Muscle layer of colon (tissue), 2 donors: Measurements from ENCODE around the gene TIAM2.

ENCODE experiments used
- H3K27ac ChIP-seq: one replicate; pipeline ENCODE4 v1.7.0; 2013; ENCODE audit warnings: low read depth, mild to moderate bottlenecking, low read length, moderate library complexity
- H3K27me3 ChIP-seq, 2 donors: one replicate each; pipeline ENCODE4 v1.7.0; 2013; ENCODE audit warnings: low read length in 2 of 2, mild to moderate bottlenecking in 2 of 2; ENCODE audit not compliant: insufficient read depth in 2 of 2, control insufficient read depth in 1 of 2
- H3K36me3 ChIP-seq: one replicate; pipeline ENCODE4 v1.7.0; 2013; ENCODE audit warnings: mild to moderate bottlenecking, low read length; ENCODE audit not compliant: insufficient read depth
- H3K4me1 ChIP-seq: one replicate; pipeline ENCODE4 v1.7.0; 2013; ENCODE audit warnings: mild to moderate bottlenecking, low read length; ENCODE audit not compliant: insufficient read depth
- H3K4me3 ChIP-seq, 2 donors: one replicate each; pipeline ENCODE4 v1.7.0; 2013; ENCODE audit warnings: low read length in 2 of 2, low read depth in 1 of 2, mild to moderate bottlenecking in 1 of 2, moderate library complexity in 1 of 2
- H3K9ac ChIP-seq: one replicate; pipeline ENCODE4 v1.7.0; 2013; ENCODE audit warnings: low read length
- H3K9me3 ChIP-seq: one replicate; pipeline ENCODE4 v1.7.0; 2013; ENCODE audit warnings: mild to moderate bottlenecking, low read length
- donor health status: abdominal sarcoma.
- donor health status: Adenocarcinoma of cecum.

The TIAM2 gene

GRCh38 chr6:155042983-155043382 is 47.9 kb downstream of the TIAM2 start:
- Histone ChIP-seq H3K9ac (no peak overlapping the region), H3K4me3 (no peak overlapping the region), H3K36me3 (no peaks in the 10 kb centered on the region), H3K27me3 (no peaks in the 10 kb centered on the region), H3K4me1 (no peaks in the 10 kb centered on the region), H3K9me3 (no peaks in the 10 kb centered on the region), H3K27ac (no peak overlapping the region)

- Histone ChIP-seq H3K9me3 (no peaks in the 10 kb centered on the region), H3K27me3 (no peaks in the 10 kb centered on the region), H3K36me3 (no peaks in the 10 kb centered on the region), H3K27ac (no peak overlapping the region), H3K4me3 (no peak overlapping the region), H3K9ac (no peak overlapping the region), H3K4me1 (no peaks in the 10 kb centered on the region)
Observed at GRCh38 chr6:155045561-155046404, 50.7 kb downstream of the TIAM2 start.

GRCh38 chr6:155047523-155047922 is 52.4 kb downstream of the TIAM2 start:
- Histone ChIP-seq H3K4me1 (no peaks in the 10 kb centered on the region), H3K9ac (no peak overlapping the region), H3K27me3 (no peaks in the 10 kb centered on the region), H3K36me3 (no peaks in the 10 kb centered on the region), H3K9me3 (no peaks in the 10 kb centered on the region), H3K27ac (no peak overlapping the region), H3K4me3 (no peak overlapping the region)

DNA sequence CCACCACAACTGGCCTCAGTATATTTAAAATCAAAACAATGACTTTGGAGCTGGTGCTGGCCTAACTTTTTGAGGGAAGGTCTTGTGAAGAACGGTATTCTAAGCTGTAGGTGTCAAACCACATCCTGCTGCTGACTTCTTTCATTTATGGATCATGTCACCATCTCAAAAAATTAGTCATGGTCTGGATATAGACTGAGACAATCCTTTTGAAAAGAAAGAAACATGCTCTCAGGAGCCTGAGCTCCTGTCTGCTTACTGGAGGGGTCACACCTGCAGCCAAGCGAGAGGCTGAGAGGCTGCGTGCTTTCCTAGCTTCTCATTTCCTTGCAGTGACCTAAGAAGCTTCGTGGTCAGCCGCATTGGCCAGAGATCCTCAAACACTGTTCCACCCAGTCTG is 55.2 kb downstream of the TIAM2 start:
- Histone ChIP-seq H3K9me3 (no peaks in the 10 kb centered on the region), H3K27ac (no peak overlapping the region), H3K27me3 (no peaks in the 10 kb centered on the region), H3K4me1 (no peaks in the 10 kb centered on the region), H3K9ac (no peak overlapping the region), H3K36me3 (no peaks in the 10 kb centered on the region), H3K4me3 (no peak overlapping the region)

- H3K4me3 ChIP-seq, result no peak overlapping the region
- H3K9me3 ChIP-seq, result no peaks in the 10 kb centered on the region
- H3K9ac ChIP-seq, result no peak overlapping the region
- H3K36me3 ChIP-seq, result no peaks in the 10 kb centered on the region
- H3K27me3 ChIP-seq, result no peaks in the 10 kb centered on the region
- no peak overlapping the region for H3K27ac ChIP-seq
- no peaks in the 10 kb centered on the region for H3K4me1 ChIP-seq
Observed at GRCh38 chr6:155054491-155055250, 59.6 kb downstream of the TIAM2 start.

DNA sequence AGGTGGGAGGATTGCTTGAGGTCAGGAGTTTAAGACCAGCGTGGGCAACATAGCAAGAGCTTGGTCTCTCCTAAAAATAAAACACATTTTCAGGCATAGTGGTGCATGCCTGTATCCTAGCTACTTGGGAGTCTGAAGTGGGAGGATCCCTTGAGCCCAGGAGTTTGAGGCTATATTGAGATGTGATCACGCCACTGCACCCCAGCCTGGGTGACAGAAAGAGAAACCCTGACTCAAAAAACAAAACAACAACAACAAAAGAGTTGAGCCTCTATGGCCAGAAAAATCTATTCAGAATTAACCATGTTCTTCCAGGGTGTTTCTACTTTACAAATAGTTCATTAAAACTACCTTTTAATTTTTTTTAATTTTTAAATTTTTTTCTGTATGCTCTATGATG is 60.6 kb downstream of the TIAM2 start:
- Histone ChIP-seq H3K9ac (no peak overlapping the region), H3K27ac (no peak overlapping the region), H3K4me1 (no peaks in the 10 kb centered on the region), H3K36me3 (no peaks in the 10 kb centered on the region), H3K9me3 (no peaks in the 10 kb centered on the region), H3K27me3 (no peaks in the 10 kb centered on the region), H3K4me3 (no peak overlapping the region)

DNA sequence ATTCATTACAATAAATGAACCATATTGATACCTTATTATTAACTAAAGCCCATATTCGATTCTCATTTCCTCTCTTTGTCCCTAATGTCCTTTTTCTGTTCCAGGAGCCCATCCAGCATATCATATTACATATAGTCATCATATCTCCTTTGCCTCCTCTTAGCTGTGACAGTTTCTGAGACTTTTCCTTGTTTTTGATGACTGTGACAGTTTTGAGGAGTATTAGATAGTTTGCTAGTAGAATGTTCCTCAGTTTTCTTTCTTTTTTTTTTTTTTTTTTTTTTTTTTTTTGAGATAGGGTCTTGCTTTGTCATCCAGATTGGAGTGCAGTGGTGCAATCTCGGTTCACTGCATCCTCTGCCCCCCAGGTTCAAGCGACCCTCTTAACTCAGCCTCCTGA is 61.6 kb downstream of the TIAM2 start:
- Histone ChIP-seq H3K27me3 (no peaks in the 10 kb centered on the region), H3K4me3 (no peak overlapping the region), H3K9me3 (no peaks in the 10 kb centered on the region), H3K27ac (no peak overlapping the region), H3K9ac (no peak overlapping the region), H3K36me3 (no peaks in the 10 kb centered on the region), H3K4me1 (no peaks in the 10 kb centered on the region)

DNA sequence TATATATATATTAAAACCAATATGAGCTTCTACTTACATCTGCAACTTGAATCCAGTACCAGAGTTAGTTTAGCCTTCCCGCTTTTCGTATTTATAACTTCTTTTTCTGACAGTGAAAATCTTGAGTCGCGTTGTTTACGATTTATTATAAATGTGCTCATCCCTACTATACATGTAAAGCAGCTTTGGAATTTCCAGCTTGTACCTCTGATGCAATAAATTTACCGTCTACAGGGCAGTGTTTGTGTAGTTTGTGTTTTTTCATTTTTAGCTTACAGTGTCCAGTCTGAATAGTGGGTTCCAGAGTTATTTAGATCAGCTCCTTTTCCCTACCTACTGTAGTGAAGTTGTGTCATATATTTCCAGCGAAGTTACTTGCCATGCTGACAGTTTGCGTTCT is 66.3 kb downstream of the TIAM2 start:
- no peaks in the 10 kb centered on the region for H3K4me1 ChIP-seq
- H3K4me3 ChIP-seq, result no peak overlapping the region
- H3K9ac ChIP-seq, result no peak overlapping the region
- H3K9me3 ChIP-seq, result no peaks in the 10 kb centered on the region
- H3K27ac ChIP-seq, result no peak overlapping the region
- H3K36me3 ChIP-seq, result no peaks in the 10 kb centered on the region
- H3K27me3 ChIP-seq, result no peaks in the 10 kb centered on the region

- no peak overlapping the region for H3K27ac ChIP-seq
Observed at GRCh38 chr6:155062866-155063341, 67.8 kb downstream of the TIAM2 start.

GRCh38 chr6:155064303-155064702 is 69.2 kb downstream of the TIAM2 start:
- H3K27me3 ChIP-seq, result no peaks in the 10 kb centered on the region
- H3K4me1 ChIP-seq, result peaks cover 6% of the 10 kb centered on the region
- H3K9ac ChIP-seq, result no peak overlapping the region
- H3K4me3 ChIP-seq, result no peak overlapping the region
- H3K27ac ChIP-seq, result no peak overlapping the region
- no peaks in the 10 kb centered on the region for H3K36me3 ChIP-seq
- no peaks in the 10 kb centered on the region for H3K9me3 ChIP-seq

More at GRCh38 chr6:155062866-155063341, 67.8 kb downstream of the TIAM2 start:
- Histone ChIP-seq H3K9ac (no peak overlapping the region), H3K4me3 (no peak overlapping the region), H3K27me3 (no peaks in the 10 kb centered on the region), H3K36me3 (no peaks in the 10 kb centered on the region), H3K9me3 (no peaks in the 10 kb centered on the region), H3K4me1 (peaks cover 3% of the 10 kb centered on the region)

GRCh38 chr6:155066361-155066760 is 71.2 kb downstream of the TIAM2 start:
- Histone ChIP-seq H3K4me1 (peaks cover 6% of the 10 kb centered on the region), H3K9ac (no peak overlapping the region), H3K9me3 (no peaks in the 10 kb centered on the region), H3K27ac (no peak overlapping the region), H3K27me3 (no peaks in the 10 kb centered on the region), H3K4me3 (no peak overlapping the region), H3K36me3 (no peaks in the 10 kb centered on the region)
